GOT3 (cell line): ENCODE measurements around the gene FAM72A.
"Not testable (repeated sequence)": the region's sequence is repeated elsewhere in the genome, so short reads cannot be mapped to it uniquely, and the experiment has no call there.

Source experiments
- DNase-seq: peaks from one replicate; lab custom pipeline; 2025; ENCODE audit warnings: mixed read lengths; lab: John Stamatoyannopoulos, UW

Gene FAM72A

DNA sequence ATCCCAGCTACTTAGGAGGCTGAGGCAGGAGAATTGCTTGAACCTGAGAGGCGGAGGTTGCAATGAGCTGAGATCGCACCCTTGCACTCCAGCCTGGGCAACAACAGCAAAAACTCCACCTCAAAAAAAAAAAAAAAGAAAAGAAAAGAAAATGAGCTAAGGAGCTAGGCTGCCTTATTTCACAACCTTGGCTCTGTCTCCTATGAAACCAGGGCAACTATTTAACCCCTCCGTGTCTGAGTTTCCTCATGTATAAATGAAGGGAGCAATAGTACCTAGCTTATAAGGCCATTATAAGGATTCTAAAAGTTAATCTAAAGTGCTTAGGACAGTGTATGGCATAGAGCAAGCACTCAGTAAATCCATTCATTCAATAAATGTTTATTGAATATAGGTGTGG is 32.8 kb downstream of the FAM72A start:
- not testable (repeated sequence) for DNase-seq

- not testable (repeated sequence) for DNase-seq
Observed at GRCh38 chr1:206167350-206168029, 35.1 kb downstream of the FAM72A start.

- DNase-seq, result no peak
Observed at GRCh38 chr1:206145771-206146290, 56.8 kb downstream of the FAM72A start.

DNA sequence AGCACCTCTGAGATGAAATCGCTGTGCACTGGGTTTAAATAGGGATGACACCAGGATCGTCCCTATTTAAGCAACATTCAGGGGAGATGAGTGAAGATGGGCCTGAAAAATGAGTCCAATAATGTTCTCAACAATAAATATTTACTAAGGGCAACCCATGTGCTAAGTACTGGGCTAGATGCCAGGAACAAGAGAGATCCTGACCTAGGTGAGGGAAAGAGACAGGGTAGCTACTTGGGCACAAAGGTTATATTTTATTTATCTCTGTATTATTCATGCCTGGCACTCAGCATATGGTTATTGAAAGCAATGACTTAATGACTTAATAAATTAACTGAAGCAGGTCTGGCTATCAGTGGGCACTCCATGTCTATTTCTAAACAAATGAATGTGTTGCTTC is 58.0 kb downstream of the FAM72A start:
- DNase-seq, result no peak

DNA sequence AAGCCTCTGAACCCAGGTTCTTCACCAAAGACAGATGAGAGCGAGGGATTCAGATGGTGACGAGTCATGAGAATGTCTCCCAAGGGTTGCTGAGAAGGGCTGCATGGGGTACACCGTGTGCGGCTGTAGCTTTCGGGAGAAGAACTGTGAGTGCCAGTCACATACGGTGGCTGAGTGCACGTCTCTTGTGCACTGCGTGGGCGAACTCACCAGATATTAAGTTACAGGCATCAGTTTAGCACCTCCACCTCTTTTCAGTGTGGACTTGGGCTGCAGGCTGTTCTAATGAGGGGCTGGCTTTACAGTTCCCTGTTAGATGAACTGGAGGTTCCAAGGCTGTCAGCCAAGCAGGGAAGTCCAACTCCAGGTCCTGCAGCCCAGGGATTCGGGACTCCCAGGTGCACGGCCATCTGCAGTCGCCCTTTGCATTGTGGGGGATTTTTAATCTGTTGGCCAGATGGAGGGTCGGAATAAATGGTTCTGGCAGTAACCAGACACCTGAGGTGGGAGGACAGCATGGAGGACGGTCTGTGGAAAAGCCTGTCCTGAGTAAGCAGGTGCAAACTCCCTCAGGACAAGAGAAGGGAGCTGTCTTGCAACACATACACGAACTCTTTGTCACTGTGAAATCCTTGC is 59.0 kb downstream of the FAM72A start:
- no peak for DNase-seq

GRCh38 chr1:206142770-206143169 is 59.9 kb downstream of the FAM72A start:
- DNase-seq, result no peak

DNA sequence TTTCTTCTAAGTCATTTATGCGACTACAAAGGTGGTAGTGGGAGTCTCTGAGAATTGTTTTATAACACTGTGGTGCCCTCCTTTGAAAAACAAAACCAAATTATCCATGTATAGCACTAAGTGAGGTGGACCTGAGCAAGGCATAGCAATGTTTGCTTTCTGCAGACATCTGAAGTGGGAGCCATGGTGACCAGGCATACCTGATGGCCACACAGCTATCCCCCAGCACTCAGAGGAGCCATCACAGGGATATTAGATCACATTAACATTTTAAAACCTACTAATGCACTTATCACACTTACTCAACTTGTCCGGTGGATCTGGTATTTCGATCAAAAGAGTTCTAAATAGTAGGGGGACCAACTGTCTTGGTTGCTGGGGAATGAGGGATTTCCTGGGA is 60.6 kb downstream of the FAM72A start:
- DNase-seq, result no peak

DNA sequence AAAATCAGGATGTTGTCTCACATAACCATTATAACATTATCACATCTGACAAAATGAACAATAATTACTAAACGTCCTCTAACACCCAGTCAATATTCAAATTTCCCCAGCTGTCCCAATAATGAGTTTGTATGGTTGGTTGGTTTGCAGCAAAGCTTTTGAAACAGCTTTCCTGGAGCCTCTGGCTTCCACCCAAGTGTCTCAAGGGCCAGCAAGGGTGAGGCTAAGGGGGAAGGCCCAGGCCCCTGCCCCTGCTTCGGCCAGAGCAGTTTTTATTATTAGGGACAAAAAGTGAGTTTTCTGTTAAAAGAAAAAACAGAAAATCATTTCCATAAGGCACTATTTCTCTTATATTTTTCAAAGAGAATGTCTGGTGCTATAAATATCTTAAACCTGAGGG is 66.4 kb downstream of the FAM72A start:
- DNase-seq, result no peak
